Amygdala (tissue), 56 donors: ENCODE data around the gene PEX16.

Source experiments
- DNase-seq, 56 donors: peaks; one replicate each; lab custom pipeline; 2025; lab: John Stamatoyannopoulos, UW

PEX16 gene

GRCh38 chr11:45881708-45882368 is 35.8 kb downstream of the PEX16 start:
- peak in 1 of 56 donors; percentile 21 for DNase-seq

- DNase-seq: no peak
These were observed 36.7 kb downstream of the PEX16 start for GRCh38 chr11:45880772-45881570.

- peak in 3 of 56 donors; percentile 18 to 41 (median 34) for DNase-seq
These were observed 37.6 kb downstream of the PEX16 start for GRCh38 chr11:45879803-45880686.

- DNase-seq: no peak
These were observed 39.8 kb downstream of the PEX16 start for GRCh38 chr11:45877845-45878244.

GRCh38 chr11:45877221-45877620 is 40.5 kb downstream of the PEX16 start:
- no peak for DNase-seq

GRCh38 chr11:45876401-45876800 is 41.3 kb downstream of the PEX16 start:
- DNase-seq: peak in 1 of 56 donors; percentile 24

- peak in 42 of 56 donors; percentile 22 to 78 (median 50) for DNase-seq
These were observed 44.9 kb downstream of the PEX16 start for GRCh38 chr11:45872651-45873356.

- DNase-seq: no peak
These were observed 46.0 kb downstream of the PEX16 start for GRCh38 chr11:45871638-45872037.

- DNase-seq: no peak
These were observed 47.0 kb downstream of the PEX16 start for GRCh38 chr11:45870706-45871105.

- DNase-seq: no peak
These were observed 48.1 kb downstream of the PEX16 start for GRCh38 chr11:45869551-45869950.

GRCh38 chr11:45864041-45864440 is 53.6 kb downstream of the PEX16 start:
- no peak for DNase-seq

- peak in 2 of 56 donors; percentile 16 to 39 for DNase-seq
These were observed 56.7 kb downstream of the PEX16 start for GRCh38 chr11:45860764-45861510.

- DNase-seq: no peak
These were observed 57.3 kb downstream of the PEX16 start for GRCh38 chr11:45860348-45860747.
